ENCODE measurements around the gene DDN. TPM values are rescaled to one million over a fixed set of nuclear protein-coding genes. Genes with fewer than 3 reads are reported as not detected.
A peak's percentile ranks its signal among the peaks of the same experiment; 100 is the strongest.

The DDN gene
- total and polyA plus RNA-seq, 8 donors: 0.03 to 0.12 (median 0.06) TPM; not detected in 3

GRCh38 chr12:49043856-49044258 is 44.7 kb upstream of the DDN start:
- TF ChIP-seq, protein P1, sequence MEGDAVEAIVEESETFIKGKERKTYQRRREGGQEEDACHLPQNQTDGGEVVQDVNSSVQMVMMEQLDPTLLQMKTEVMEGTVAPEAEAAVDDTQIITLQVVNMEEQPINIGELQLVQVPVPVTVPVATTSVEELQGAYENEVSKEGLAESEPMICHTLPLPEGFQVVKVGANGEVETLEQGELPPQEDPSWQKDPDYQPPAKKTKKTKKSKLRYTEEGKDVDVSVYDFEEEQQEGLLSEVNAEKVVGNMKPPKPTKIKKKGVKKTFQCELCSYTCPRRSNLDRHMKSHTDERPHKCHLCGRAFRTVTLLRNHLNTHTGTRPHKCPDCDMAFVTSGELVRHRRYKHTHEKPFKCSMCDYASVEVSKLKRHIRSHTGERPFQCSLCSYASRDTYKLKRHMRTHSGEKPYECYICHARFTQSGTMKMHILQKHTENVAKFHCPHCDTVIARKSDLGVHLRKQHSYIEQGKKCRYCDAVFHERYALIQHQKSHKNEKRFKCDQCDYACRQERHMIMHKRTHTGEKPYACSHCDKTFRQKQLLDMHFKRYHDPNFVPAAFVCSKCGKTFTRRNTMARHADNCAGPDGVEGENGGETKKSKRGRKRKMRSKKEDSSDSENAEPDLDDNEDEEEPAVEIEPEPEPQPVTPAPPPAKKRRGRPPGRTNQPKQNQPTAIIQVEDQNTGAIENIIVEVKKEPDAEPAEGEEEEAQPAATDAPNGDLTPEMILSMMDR (IDR thresholded peaks at IDR 0.05): peak in 3 of 4 donors; percentile 34 to 56 (median 46)
- Histone ChIP-seq H3K27me3 (no peaks in the 10 kb centered on the region), H3K36me3 (peaks cover 18 to 88% (median 73%) of the 10 kb centered on the region in 3 donors), H3K4me1 (no peaks in the 10 kb centered on the region), H3K4me3 (no peak overlapping the region), H3K9me3 (no peaks in the 10 kb centered on the region), H3K27ac (no peak overlapping the region)
- peak in 3 of 6 donors; percentile 53 to 87 (median 68) for DNase-seq
- ATAC-seq: peak in 3 of 4 donors; percentile 56 to 71 (median 62)
- WGBS, 2 donors: 63 to 64% methylated on average over 11 of the region's 11 CpGs
- intact Hi-C loops (cut with DNase I): no loop called here
- no peak for FAIRE-seq

- TF ChIP-seq, protein P1 (IDR thresholded peaks at IDR 0.05): no peak
- 95 to 96% methylated on average over 3 to 4 of the region's 4 CpGs for WGBS, 2 donors
- Histone ChIP-seq H3K36me3 (peaks cover 16 to 86% (median 67%) of the 10 kb centered on the region in 3 donors), H3K27me3 (no peaks in the 10 kb centered on the region), H3K4me1 (no peaks in the 10 kb centered on the region), H3K4me3 (no peak overlapping the region), H3K9me3 (no peaks in the 10 kb centered on the region), H3K27ac (no peak overlapping the region)
- no peak for FAIRE-seq
- DNase-seq: no peak
- intact Hi-C loops (cut with DNase I): no loop called here
- ATAC-seq: no peak
Measured at GRCh38 chr12:49043241-49043640, 44.1 kb upstream of the DDN start.

- TF ChIP-seq, protein P1 (IDR thresholded peaks at IDR 0.05): no peak
- Histone ChIP-seq H3K4me1 (no peaks in the 10 kb centered on the region), H3K27me3 (no peaks in the 10 kb centered on the region), H3K4me3 (no peak overlapping the region), H3K36me3 (peaks cover 21 to 88% (median 59%) of the 10 kb centered on the region in 3 donors), H3K27ac (no peak overlapping the region), H3K9me3 (no peaks in the 10 kb centered on the region)
- no peak for ATAC-seq
- 88 to 91% methylated on average over 18 of the region's 18 CpGs for WGBS, 2 donors
- intact Hi-C loops (cut with DNase I): no loop called here
- no peak for FAIRE-seq
- DNase-seq: no peak
Measured at GRCh38 chr12:49041881-49042484, 42.8 kb upstream of the DDN start.

DNA sequence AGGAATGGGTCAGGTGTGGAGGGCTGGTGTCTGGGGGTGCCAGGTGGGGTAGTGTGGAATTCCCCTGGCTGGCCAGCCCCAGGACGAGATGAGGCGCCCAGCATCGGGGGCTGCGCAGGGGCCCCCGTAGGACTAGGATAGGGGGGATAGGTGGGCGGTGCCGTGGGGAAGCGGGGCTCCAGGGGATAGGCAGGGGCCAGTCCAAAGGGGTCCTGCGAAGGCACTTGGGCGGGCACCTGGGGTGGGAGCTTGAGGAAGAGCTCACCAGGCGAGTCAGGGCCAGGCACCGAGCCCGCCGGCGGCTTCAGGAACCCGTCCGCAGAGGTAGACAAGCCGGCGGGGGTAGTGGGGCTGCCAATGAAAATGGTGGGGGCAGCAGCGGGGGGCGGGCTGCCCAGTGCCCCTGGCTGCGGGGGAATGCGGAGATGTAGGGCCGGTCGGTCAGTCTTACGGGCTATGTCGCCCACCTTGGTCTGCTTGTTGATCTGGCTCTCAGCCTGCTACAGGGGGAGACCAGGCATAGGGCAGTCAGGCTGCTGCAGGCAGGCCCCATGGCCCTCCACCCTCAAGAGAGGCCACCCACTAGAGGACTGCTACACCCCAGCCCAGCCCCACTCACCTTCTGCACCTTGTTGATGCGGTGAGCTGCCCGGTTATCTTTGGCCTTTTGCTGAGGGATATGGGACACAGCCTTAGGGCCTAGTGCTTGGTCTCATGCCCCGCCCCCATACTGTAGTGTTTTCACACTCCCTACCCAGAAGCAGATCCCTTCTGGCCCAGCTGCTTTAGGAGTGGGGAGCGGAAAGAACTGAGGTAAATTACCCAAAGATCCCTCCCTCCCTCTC is 42.1 kb upstream of the DDN start:
- FAIRE-seq: no peak

More for the DNA sequence above, 42.1 kb upstream of the DDN start:
- TF ChIP-seq, protein P1 (IDR thresholded peaks at IDR 0.05): no peak
- no peak overlapping the region for H3K4me3 ChIP-seq
- H3K27ac ChIP-seq: no peak overlapping the region
- no peaks in the 10 kb centered on the region for H3K9me3 ChIP-seq
- intact Hi-C loops (cut with DNase I): no loop called here
- whole genome bisulfite sequencing, 2 donors: 95% methylated on average over 25 to 31 of the region's 31 CpGs
- peaks cover 23 to 85% (median 56%) of the 10 kb centered on the region in 3 donors for H3K36me3 ChIP-seq
- no peaks in the 10 kb centered on the region for H3K27me3 ChIP-seq
- no peaks in the 10 kb centered on the region for H3K4me1 ChIP-seq
- no peak for ATAC-seq
- DNase-seq: peak in 2 of 6 donors; percentile 16 to 72

All from pancreas (tissue), 10 donors.